ENCODE results near the gene PLCL2.

The PLCL2 gene

GRCh38 chr3:16907243-16907642, 22.5 kb downstream of the PLCL2 start:
- H3K4me3 ChIP-seq (ENCODE audit: low read depth, low read length), result no peak overlapping the region
- TF ChIP-seq CTCF (IDR thresholded peaks at IDR 0.05; ENCODE audit: low read depth, low read length), result no peak
- in situ Hi-C loops (cut with HindIII; ENCODE audit: low sequenced_read_pairs), result no loop called here
- no peak for DNase-seq (ENCODE audit: low read depth, low spot score)

GRCh38 chr3:16908016-16908807, 23.5 kb downstream of the PLCL2 start:
- in situ Hi-C loops (cut with HindIII; ENCODE audit: low sequenced_read_pairs), result no loop called here
- no peak overlapping the region for H3K4me3 ChIP-seq (ENCODE audit: low read depth, low read length)
- TF ChIP-seq CTCF (IDR thresholded peaks at IDR 0.05; ENCODE audit: low read depth, low read length), result no peak
- DNase-seq (ENCODE audit: low read depth, low spot score), result no peak

GRCh38 chr3:16908896-16909295, 24.1 kb downstream of the PLCL2 start:
- no peak for DNase-seq (ENCODE audit: low read depth, low spot score)
- in situ Hi-C loops (cut with HindIII; ENCODE audit: low sequenced_read_pairs), result no loop called here
- no peak for TF ChIP-seq CTCF (IDR thresholded peaks at IDR 0.05; ENCODE audit: low read depth, low read length)
- no peak overlapping the region for H3K4me3 ChIP-seq (ENCODE audit: low read depth, low read length)

- DNase-seq (ENCODE audit: low read depth, low spot score), result no peak
- no peak for TF ChIP-seq CTCF (IDR thresholded peaks at IDR 0.05; ENCODE audit: low read depth, low read length)
- in situ Hi-C loops (cut with HindIII; ENCODE audit: low sequenced_read_pairs), result no loop called here
- H3K4me3 ChIP-seq (ENCODE audit: low read depth, low read length), result no peak overlapping the region
Measured at GRCh38 chr3:16909802-16910201, 25.0 kb downstream of the PLCL2 start.

- in situ Hi-C loops (cut with HindIII; ENCODE audit: low sequenced_read_pairs), result no loop called here
- DNase-seq (ENCODE audit: low read depth, low spot score), result no peak
- H3K4me3 ChIP-seq (ENCODE audit: low read depth, low read length), result no peak overlapping the region
- no peak for TF ChIP-seq CTCF (IDR thresholded peaks at IDR 0.05; ENCODE audit: low read depth, low read length)
Measured at GRCh38 chr3:16910207-16910606, 25.5 kb downstream of the PLCL2 start.

GRCh38 chr3:16911916-16912315, 27.2 kb downstream of the PLCL2 start:
- TF ChIP-seq CTCF (IDR thresholded peaks at IDR 0.05; ENCODE audit: low read depth, low read length), result no peak
- in situ Hi-C loops (cut with HindIII; ENCODE audit: low sequenced_read_pairs), result no loop called here
- H3K4me3 ChIP-seq (ENCODE audit: low read depth, low read length), result no peak overlapping the region
- DNase-seq (ENCODE audit: low read depth, low spot score), result no peak

All from astrocyte of the spinal cord (primary cell).